Measurements from ENCODE around the gene NUP214.

- no peak for TF ChIP-seq CHD1 (IDR thresholded peaks at IDR 0.05; ENCODE audit: low read depth, low read length)
- no peak for TF ChIP-seq MAFK (IDR thresholded peaks at IDR 0.05; ENCODE audit: low read depth, low read length)
- no peak for TF ChIP-seq CTCF (conservative IDR thresholded peaks at IDR 0.05; ENCODE audit: low read depth, low read length)
- no peak for TF ChIP-seq POLR2A (IDR thresholded peaks at IDR 0.05; ENCODE audit: low read depth, low read length)
- TF ChIP-seq MAZ (IDR thresholded peaks at IDR 0.05; ENCODE audit: borderline replicate concordance, low read depth, low read length), result no peak
- no peak for TF ChIP-seq RAD21 (IDR thresholded peaks at IDR 0.05; ENCODE audit: low read length)
- TF ChIP-seq FOS (IDR thresholded peaks at IDR 0.05; ENCODE audit: low read depth, low read length), result no peak
- TF ChIP-seq NFE2L2 (IDR thresholded peaks at IDR 0.05; ENCODE audit: low read depth, low read length), result no peak
Measured at GRCh38 chr9:131262327-131263032, 137.1 kb downstream of the NUP214 start.
